Stimulated activated CD4-positive, alpha-beta T cell treated with anti-CD3 and anti-CD28 coated beads, Interleukin-12 subunit alpha, Interleukin-12 subunit beta, amount 100 ng/mL, for 48 hours (primary cell): ENCODE measurements around the gene TMEM225B.
"Not testable (repeated sequence)": the region's sequence is repeated elsewhere in the genome, so short reads cannot be mapped to it uniquely, and the experiment has no call there.

Source experiments
- DNase-seq, 3 donors: peaks; one replicate each; pipeline ENCODE4 v3.0.0-alpha.2; 2020; ENCODE audit warnings: low read depth in 2 of 3, low spot score in 1 of 3

Gene TMEM225B

DNA sequence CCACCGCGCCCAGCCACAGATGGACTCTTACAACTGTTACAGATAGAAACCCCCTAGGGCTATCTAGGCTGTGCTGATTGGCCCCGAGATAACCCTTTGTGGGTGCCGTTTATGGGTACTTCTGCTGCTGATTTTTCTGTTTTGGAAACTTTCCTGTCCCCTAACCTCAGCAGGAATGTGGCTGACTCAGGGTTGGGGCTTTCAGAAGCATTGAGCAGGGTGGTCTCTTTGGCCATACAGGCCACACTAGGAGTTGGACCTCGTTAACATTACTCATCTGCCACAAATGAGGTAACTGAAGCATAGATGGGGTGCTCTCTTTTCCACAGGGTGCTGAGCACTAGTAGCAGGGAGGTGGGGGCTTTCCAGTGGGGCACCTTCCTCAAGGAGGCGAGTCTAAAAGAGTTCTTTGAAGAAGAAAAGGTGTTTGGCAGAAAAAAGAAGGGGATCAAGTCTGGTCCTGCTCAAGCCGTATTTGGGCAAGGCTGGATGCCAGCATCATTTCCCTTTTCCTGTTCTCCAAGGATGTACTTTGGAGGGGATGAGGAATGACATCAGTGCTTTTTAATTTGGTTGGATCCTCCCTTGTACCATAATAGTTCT is 25.1 kb downstream of the TMEM225B start:
- DNase-seq: peak in 1 of 3 donors; percentile 17

GRCh38 chr7:99623702-99624447 is 25.8 kb downstream of the TMEM225B start:
- peak; percentile 31 to 41 (median 40) for DNase-seq

DNA sequence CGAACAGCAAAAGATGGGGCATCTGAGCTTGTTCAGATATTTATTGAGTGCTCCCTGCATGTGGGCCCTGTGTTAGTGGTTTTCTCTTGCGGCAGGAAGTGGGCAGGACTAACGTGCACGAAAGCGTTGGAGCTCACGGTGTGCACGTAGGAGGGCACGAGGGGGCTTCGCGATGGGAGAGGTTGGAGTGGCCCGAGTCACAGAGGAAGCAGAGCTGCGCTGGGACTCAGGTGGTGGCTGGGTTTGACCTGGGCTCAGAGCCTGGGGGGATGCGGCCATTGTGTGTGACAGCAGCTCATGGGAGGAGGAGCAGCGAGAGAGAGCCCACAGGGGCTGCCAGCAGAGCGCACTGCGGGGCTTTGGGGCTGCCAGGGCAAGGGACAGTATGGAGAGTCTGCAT is 26.4 kb downstream of the TMEM225B start:
- peak; percentile 51 to 63 (median 51) for DNase-seq

GRCh38 chr7:99625321-99625720 is 27.3 kb downstream of the TMEM225B start:
- DNase-seq: no peak

DNA sequence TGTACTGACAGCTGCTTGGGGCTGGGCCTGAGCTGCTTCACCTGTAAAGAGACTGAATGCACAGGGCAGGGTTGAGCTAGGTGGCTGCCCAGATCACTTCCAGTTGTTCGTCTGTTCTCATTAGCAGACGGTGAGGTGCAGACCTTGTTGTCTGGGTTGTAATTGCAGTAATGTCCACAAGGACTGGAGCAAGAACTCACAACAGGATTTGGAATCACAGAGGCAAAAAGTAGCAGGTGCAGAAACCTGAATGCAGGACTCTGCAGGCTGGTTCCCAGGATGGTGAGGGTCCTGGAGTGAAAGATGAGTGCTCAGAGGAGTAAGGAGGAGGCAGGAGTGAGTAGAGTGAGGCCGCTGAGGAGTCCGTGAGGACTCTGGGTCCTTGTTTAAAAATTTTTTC is 27.9 kb downstream of the TMEM225B start:
- no peak for DNase-seq

DNA sequence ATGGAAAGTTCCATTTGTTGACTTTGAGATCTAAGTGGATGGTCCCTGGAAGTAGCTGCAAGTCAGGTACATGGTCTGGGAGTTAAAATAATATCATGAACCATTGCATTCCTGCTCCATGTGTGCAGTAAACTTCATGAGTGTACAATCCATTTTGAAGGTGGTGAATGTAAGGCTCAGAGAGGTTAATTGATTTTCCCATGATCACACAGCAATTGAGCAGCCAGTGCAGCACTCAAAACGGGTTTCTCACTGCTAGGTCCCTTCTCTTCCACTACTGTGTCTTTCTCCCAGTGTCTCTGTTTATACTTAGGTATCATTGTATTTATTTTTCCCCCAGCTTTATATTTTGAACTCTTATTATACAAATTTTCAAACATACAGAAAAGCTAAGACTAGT is 28.6 kb downstream of the TMEM225B start:
- no peak for DNase-seq

DNA sequence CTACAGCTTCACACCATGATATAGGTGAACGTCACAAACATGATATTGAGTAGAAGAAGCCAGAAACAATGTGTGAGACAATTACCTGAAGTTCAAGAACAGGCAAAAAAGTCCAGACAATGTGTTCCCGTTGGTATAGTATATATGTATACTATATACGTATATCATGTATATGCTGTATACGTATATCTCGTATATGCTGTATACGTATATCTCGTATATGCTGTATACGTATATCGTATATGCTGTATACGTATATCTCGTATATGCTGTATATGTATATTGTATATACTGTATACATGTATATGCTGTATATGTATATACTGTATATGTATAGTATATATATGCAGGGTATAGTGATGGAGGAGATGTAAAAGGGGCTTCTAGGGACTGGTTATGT is 29.4 kb downstream of the TMEM225B start:
- no peak for DNase-seq

DNA sequence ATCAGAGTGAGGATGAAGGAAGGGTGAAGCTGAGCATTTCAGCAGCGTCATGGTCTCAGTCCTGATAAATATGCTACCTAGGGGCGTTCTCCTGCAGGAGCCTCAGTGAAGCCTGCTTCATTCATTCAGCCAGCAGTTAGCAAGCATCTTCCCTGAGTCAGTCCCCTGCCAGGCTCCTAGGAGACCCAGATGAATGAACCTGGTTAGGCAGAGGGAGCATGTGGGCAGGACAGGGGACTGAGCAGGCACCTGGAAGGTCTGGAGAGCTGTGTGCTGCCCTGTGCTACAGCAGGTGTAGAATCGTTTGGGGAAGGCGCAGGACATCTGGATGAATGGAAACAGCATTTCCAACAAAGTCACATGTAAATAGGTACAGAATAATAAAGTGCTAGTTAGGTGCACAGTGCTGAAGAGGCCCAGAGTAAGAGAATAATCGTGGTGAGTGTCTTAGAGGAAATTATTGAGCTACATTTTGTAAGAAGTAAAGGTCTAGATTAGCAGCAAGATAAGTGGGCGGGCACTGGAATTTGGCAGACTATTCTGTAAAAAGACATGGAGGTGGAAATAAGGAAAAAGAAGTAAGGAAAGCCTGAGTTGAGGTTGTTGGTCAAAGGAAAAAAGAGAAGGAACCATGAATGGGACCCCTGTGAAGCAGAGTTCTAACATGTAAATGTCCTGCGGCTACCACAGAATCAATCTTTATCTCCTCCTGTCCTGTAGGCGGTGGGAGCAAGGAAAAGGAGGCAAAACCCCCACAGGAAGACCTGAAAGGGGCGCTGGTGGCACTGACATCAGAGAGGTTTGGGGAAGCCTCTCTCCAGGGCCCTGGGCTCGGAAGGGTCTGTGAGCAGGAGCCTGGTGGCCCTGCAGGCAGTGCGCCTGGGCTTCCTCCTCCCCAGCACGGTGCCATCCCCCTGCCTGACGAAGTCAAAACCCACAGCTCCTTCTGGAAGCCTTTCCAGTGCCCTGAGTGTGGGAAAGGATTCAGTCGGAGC is 30.7 kb downstream of the TMEM225B start:
- DNase-seq: no peak

GRCh38 chr7:99629643-99630042 is 31.6 kb downstream of the TMEM225B start:
- DNase-seq: no peak

GRCh38 chr7:99631295-99632109 is 33.4 kb downstream of the TMEM225B start:
- no peak for DNase-seq

GRCh38 chr7:99637414-99637813 is 39.3 kb downstream of the TMEM225B start:
- not testable (repeated sequence) for DNase-seq

DNA sequence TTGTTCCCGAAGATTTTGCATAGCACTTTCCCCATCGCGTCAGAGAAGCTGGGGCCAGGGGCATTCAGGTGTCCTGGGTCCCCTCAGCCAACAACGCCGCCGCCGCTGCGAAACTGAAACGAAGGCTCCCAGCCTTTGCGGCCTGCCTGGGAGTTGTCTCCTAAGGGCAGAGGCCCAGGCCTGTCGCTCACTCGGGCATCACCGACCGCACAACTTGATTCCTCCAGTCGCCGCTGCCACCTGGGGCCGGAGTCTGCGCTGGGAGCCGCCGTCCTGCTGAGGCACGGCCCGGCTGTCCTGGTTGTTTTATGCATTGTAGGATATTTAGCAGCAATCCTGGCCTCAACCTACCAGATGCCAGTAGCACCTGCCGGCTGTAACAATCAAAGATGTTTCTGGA is 40.7 kb downstream of the TMEM225B start:
- DNase-seq: no peak

DNA sequence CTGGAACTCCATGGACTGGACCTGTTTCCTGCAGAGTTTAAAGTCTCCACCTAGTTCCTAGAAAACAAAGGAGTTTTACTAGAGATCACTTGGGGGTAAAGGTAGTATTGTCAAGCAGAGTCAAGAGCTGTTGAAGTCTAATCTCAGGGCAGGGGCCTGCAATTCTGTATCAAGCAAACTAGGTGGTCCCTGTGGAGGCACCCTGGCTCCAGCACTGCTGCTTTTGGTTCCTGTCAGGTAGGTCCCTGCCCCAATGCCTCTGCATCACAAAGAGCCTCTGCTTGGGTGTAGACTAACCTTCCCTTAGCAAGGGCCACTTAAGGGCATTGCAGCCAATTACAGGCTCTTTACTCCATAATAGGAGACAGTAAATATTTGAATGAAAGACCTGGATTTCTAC is 41.2 kb downstream of the TMEM225B start:
- DNase-seq: no peak

- DNase-seq: no peak
Measured at GRCh38 chr7:99642027-99642426, 44.0 kb downstream of the TMEM225B start.

- DNase-seq: no peak
Measured at GRCh38 chr7:99643464-99643863, 45.4 kb downstream of the TMEM225B start.

DNA sequence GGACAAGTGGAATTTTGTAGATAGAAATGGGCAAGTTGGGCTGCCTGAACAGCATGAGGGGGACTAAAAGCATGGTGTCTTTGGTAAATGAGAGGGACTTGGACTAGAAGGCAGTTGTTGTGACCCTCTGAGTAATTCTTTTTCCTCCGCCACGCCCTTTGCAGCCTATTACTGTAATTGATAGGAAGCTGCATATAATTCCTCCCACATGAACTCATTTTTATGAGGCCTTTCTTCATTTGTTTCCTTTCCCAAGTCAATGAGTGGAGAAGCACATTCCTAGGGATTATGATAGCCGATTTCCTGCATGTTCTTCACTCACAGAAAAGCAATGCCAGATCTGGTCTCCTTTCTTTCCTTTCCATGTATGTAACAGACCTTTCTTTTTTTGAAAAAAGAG is 46.4 kb downstream of the TMEM225B start:
- no peak for DNase-seq

GRCh38 chr7:99645590-99645989 is 47.5 kb downstream of the TMEM225B start:
- no peak for DNase-seq

DNA sequence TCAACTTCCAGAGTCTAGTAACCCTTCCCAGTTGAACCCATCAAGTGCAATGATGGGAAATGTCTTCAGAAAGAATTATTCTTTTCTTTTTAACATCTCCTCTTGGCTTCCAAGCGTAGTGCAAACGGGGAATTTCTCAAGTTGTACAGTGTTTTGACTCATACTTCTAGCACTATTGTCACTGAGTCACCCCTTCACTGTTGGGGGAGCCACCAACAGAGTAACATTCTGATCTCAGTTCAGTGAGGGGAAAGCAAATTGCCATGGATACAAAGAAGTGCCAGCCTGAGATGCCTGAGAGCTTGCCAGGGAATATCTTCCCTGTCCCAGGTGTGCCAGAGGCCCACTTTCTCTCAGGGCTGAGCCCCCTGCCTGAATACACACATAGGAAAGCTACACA is 50.8 kb downstream of the TMEM225B start:
- DNase-seq: no peak

- no peak for DNase-seq
Measured at GRCh38 chr7:99651290-99651689, 53.2 kb downstream of the TMEM225B start.

DNA sequence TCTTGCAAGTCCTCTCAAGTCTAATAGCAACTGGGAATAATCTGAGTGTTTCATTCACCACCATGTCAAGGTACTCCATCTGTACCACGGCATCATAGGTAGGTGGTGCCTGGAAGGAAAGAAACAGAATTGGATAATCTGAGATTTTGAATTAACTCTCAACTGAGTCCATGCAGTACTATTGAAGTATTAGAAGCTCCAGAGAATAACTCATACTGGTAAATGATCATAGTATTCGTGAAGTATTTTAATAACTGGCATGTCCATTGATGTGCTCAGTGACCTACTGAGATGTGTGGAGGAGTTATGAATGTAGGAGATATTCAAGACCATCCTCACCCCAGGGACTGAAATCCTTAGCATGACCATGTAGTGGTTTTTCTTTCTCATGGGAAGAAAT is 54.6 kb downstream of the TMEM225B start:
- no peak for DNase-seq

DNA sequence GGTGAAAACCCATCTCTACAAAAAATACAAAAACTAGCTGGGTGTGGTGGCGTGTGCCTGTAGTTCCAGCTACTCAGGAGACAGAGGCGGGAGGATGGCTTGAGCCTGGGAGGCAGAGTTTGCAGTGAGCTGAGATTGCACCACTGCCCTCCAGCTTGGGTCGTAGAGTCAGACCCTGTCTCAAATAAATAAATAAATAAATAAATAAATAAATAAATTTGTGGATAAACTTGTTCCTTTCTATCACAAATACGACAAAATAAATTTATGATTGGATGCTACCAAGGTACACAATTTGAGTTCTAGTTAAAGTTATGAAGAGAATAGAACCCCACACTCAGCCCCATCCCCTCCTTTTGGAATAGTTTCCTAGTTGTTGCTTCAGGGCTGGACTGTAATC is 55.2 kb downstream of the TMEM225B start:
- DNase-seq: not testable (repeated sequence)
